Lung (tissue), 12 donors: ENCODE results near the gene FAM222A. TPM values are rescaled to one million over a fixed set of nuclear protein-coding genes. Genes with fewer than 3 reads are reported as not detected.

Experiments used
- ATAC-seq: fragments of 200-7000 bp; cut with Tn5 transposase; one replicate; pipeline ENCODE4 v1.9.1; 2020; ENCODE audit warnings: moderate number of reproducible peaks; ENCODE audit not compliant: insufficient read depth, low FRiP score
- DNase-seq, 3 donors: peaks; one replicate each; pipeline ENCODE4 v3.0.0-alpha.2; 2013 to 2017
- H3K27ac ChIP-seq, 2 donors: one replicate each; pipeline ENCODE4 v1.5.1; 2013; ENCODE audit warnings: mild to moderate bottlenecking in 2 of 2, moderate library complexity in 2 of 2, control low read depth in 1 of 2, inconsistent platforms in 1 of 2, low read depth in 1 of 2, low read length in 1 of 2
- H3K27me3 ChIP-seq, 3 donors: one replicate each; pipeline ENCODE4 v1.5.1; 2013; ENCODE audit warnings: low read length in 2 of 3; ENCODE audit not compliant: control insufficient read depth in 3 of 3, insufficient read depth in 3 of 3
- H3K36me3 ChIP-seq, 4 donors: one replicate each; pipeline ENCODE4 v1.5.1; 2013; ENCODE audit warnings: low read length in 4 of 4, mild to moderate bottlenecking in 1 of 4, moderate library complexity in 1 of 4; ENCODE audit not compliant: control insufficient read depth in 4 of 4, insufficient read depth in 4 of 4
- H3K4me1 ChIP-seq, 5 donors: one replicate each; pipeline ENCODE4 v1.5.1; 2013; ENCODE audit warnings: low read length in 5 of 5, mild to moderate bottlenecking in 2 of 5, moderate library complexity in 1 of 5; ENCODE audit not compliant: control insufficient read depth in 5 of 5, insufficient read depth in 5 of 5
- H3K4me3 ChIP-seq: one replicate; pipeline ENCODE4 v1.5.1; 2013; ENCODE audit warnings: mild to moderate bottlenecking, control low read depth, moderate library complexity
- H3K9ac ChIP-seq, 2 donors: one replicate each; pipeline ENCODE4 v1.5.1; 2013; ENCODE audit warnings: low read length in 2 of 2, control low read depth in 1 of 2; ENCODE audit not compliant: insufficient read depth in 1 of 2
- H3K9me3 ChIP-seq, 4 donors: one replicate each; pipeline ENCODE4 v1.5.1; 2013; ENCODE audit warnings: low read length in 3 of 4, mild to moderate bottlenecking in 1 of 4, moderate library complexity in 1 of 4; ENCODE audit not compliant: control insufficient read depth in 4 of 4, insufficient read depth in 3 of 4
- CTCF ChIP-seq: IDR thresholded peaks from 2 replicates; pipeline ENCODE4 v1.5.1; 2012; ENCODE audit warnings: mild to moderate bottlenecking; ENCODE audit errors: control extremely low read depth, extremely low read depth
- WGBS, 2 donors: extraction: QIAGEN DNeasy Blood & Tissue Kit; methylation state at CpG; one replicate each; pipeline ENCODE4 v1.1.7; 2013; 5-methylcytosine and 5-hydroxymethylcytosine counted together
- polyA plus RNA-seq, 2 donors: library from polyadenylated mRNA; stranded (reverse); fragments of 200-250 nt; gene quantifications; one replicate each; pipeline ENCODE4 v1.2.1, GENCODE V29; 2013
- total RNA-seq, 2 donors: library from RNA; depleted of rRNA in 1 of 2; stranded (reverse); fragments of >200 nt in 1 of 2; gene quantifications; one replicate each; pipeline ENCODE4 v1.2.1, GENCODE V29; 2014 to 2021
- donor health status: control.
- donor health status: control.
- donor health status: Bipolar disorder and iron deficiency.
- donor health status: healthy.
- donor health status: DM: yes; HTN: yes; CAD: no.

The FAM222A gene
- total and polyA plus RNA-seq, 4 donors = 0.28 to 2.6 (median 1.1) TPM

DNA sequence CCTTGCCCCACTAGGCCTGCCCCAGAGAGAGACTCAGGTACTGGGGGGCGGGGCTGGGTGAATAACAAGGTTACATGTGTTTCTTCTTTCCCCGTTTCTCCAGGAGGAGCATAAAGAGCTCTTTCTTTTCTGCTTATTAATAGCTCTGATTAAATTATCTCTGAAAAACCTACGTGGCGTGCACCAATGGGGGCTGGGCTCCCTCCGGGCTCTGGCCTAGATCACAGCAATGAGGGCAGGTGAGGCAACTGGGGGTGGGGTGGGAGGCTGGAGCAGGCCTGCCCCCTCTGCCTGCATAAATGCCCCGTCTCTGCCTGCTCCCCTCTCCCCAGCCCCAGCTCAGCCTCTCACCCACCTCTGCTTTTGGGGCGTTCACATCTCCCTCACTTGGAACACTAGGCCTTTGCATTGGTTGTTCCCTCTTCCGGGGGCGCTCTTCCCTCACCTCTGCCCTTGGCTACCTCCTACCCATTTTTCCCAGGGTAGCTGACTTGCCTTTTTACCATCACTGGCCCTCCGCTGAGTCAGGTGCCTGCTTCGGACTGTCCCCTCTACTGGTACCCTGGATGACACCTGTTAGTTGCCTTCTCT is 4.1 kb upstream of the FAM222A start:
- no peak for ATAC-seq
- H3K9ac ChIP-seq = no peak overlapping the region
- no peaks in the 10 kb centered on the region for H3K36me3 ChIP-seq
- DNase-seq = peak in 2 of 3 donors; percentile 49 to 58
- H3K4me3 ChIP-seq = no peak overlapping the region
- H3K4me1 ChIP-seq = peaks cover 0 to 17% (median 0%) of the 10 kb centered on the region in 5 donors
- 83 to 85% methylated on average over 11 of the region's 11 CpGs for WGBS, 2 donors
- no peak overlapping the region for H3K27ac ChIP-seq
- no peaks in the 10 kb centered on the region for H3K9me3 ChIP-seq
- peaks cover 0 to 21% (median 15%) of the 10 kb centered on the region in 3 donors for H3K27me3 ChIP-seq
- TF ChIP-seq CTCF = no peak

DNA sequence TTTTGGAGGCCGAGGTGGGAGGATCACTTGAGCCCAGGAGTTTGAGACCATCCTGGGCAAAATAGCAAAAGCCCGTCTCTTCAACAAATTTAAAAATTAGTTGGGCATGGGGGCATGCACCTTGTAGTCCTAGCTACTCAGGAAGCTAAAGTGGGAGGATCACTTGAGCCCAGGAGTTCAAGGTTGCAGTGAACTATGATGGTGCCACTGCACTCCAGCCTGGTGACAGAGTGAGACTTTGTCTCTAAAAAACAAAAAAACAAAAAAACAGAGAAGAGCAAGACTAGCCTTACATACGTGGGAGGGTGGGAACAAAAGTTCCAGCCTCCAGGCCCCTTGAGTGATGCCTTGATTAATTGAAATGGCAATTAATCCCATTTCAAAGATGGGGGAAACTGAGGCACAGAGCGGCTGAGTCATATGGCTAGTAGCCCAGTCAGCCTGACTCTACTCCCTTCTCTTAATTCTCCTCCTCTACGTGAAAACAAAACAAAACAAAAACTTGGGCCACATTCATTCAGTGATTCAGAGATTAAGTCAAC is 3.3 kb upstream of the FAM222A start:
- H3K27ac ChIP-seq = no peak overlapping the region
- peaks cover 0 to 23% (median 5%) of the 10 kb centered on the region in 5 donors for H3K4me1 ChIP-seq
- WGBS, 2 donors = 84 to 87% methylated on average over 5 of the region's 5 CpGs
- H3K4me3 ChIP-seq = no peak overlapping the region
- H3K27me3 ChIP-seq = peaks cover 0 to 21% (median 15%) of the 10 kb centered on the region in 3 donors
- H3K36me3 ChIP-seq = no peaks in the 10 kb centered on the region
- H3K9ac ChIP-seq = no peak overlapping the region
- no peak for TF ChIP-seq CTCF
- ATAC-seq = no peak
- no peak for DNase-seq
- H3K9me3 ChIP-seq = no peaks in the 10 kb centered on the region

GRCh38 chr12:109710747-109711595 is 2.7 kb upstream of the FAM222A start:
- H3K27me3 ChIP-seq = peaks cover 0 to 21% (median 15%) of the 10 kb centered on the region in 3 donors
- WGBS, 2 donors = 61 to 65% methylated on average over 11 of the region's 11 CpGs
- H3K27ac ChIP-seq = no peak overlapping the region
- no peak overlapping the region for H3K4me3 ChIP-seq
- no peaks in the 10 kb centered on the region for H3K9me3 ChIP-seq
- no peak overlapping the region for H3K9ac ChIP-seq
- ATAC-seq (no peak), DNase-seq (no peak)
- no peak for TF ChIP-seq CTCF
- H3K36me3 ChIP-seq = no peaks in the 10 kb centered on the region
- peaks cover 0 to 30% (median 9%) of the 10 kb centered on the region in 5 donors for H3K4me1 ChIP-seq
